Astrocyte (in vitro differentiated cells and primary cell): ENCODE data around the gene DYNC1I1.

Experiments used
- EZH2 ChIP-seq: IDR thresholded peaks from 2 replicates; pipeline ENCODE4 v1.6.1; 2012; ENCODE audit warnings: mild to moderate bottlenecking, low read length, inconsistent platforms; ENCODE audit not compliant: insufficient read depth
- TF ChIP-seq, protein P1 (sequence below): IDR thresholded peaks from 2 replicates; pipeline ENCODE4 v1.5.1; 2011; ENCODE audit warnings: low read depth, mild to moderate bottlenecking, inconsistent platforms, low read length, moderate library complexity; ENCODE audit not compliant: insufficient read depth

DNA sequence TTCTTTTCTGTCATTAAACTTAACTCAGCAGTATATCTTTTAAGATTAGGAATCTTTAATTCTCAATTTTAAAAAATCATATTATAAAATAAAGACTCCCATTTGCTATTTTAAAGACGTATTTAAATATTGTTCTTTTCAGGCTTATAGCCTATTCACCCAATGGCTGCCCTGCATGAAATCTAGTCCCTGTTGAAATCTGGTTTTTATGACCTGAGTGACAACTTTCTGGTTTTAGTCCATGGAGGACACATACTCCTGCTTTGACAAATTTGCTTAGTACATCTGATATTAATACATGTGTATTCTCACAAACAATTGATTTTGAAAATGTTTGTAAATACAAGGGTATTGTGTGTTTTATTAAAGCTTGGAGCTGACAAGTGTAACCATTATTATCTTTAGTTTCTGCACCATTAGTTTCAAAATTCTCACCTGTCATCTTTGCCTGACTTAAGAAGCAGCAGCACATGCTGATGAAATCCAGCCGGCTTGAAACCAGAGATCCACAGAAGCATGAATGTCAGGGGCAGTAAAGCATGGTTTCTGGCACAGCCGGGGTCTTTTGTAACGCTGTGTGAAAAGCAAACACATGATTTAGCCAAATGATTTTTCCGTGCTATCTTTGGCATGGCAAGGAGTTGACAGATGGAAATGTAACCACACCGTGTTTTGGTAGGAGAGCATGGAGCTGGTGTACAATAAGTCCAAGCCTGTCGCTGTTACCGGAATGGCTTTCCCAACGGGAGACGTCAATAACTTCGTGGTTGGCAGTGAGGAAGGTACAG lies 262.8 kb downstream of the DYNC1I1 start:
- TF ChIP-seq, protein P1, sequence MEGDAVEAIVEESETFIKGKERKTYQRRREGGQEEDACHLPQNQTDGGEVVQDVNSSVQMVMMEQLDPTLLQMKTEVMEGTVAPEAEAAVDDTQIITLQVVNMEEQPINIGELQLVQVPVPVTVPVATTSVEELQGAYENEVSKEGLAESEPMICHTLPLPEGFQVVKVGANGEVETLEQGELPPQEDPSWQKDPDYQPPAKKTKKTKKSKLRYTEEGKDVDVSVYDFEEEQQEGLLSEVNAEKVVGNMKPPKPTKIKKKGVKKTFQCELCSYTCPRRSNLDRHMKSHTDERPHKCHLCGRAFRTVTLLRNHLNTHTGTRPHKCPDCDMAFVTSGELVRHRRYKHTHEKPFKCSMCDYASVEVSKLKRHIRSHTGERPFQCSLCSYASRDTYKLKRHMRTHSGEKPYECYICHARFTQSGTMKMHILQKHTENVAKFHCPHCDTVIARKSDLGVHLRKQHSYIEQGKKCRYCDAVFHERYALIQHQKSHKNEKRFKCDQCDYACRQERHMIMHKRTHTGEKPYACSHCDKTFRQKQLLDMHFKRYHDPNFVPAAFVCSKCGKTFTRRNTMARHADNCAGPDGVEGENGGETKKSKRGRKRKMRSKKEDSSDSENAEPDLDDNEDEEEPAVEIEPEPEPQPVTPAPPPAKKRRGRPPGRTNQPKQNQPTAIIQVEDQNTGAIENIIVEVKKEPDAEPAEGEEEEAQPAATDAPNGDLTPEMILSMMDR = no peak
- no peak for TF ChIP-seq EZH2
